Measurements from ENCODE around the gene DGKD.

DNA sequence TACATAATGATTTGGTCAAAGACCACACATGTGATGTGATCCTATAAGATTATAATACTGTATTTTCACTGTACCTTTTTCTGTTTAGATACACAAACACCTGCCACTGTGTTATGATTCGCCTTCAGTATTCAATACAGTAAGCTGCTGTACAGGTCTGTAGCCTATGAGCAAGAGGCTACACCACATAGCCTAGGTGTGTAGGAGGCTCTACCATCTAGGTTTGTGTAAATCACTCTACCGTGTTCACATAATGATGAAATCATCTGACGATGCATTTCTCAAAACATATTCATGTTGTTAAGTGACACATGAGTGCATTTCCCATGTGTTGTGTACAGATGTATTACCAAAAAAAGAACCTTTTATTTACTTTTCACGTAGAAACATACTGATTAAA, 137.8 kb downstream of the DGKD start:
- TF ChIP-seq, protein P1, sequence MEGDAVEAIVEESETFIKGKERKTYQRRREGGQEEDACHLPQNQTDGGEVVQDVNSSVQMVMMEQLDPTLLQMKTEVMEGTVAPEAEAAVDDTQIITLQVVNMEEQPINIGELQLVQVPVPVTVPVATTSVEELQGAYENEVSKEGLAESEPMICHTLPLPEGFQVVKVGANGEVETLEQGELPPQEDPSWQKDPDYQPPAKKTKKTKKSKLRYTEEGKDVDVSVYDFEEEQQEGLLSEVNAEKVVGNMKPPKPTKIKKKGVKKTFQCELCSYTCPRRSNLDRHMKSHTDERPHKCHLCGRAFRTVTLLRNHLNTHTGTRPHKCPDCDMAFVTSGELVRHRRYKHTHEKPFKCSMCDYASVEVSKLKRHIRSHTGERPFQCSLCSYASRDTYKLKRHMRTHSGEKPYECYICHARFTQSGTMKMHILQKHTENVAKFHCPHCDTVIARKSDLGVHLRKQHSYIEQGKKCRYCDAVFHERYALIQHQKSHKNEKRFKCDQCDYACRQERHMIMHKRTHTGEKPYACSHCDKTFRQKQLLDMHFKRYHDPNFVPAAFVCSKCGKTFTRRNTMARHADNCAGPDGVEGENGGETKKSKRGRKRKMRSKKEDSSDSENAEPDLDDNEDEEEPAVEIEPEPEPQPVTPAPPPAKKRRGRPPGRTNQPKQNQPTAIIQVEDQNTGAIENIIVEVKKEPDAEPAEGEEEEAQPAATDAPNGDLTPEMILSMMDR (IDR thresholded peaks at IDR 0.05; ENCODE audit: borderline replicate concordance, extremely low read depth, low read length, poor library complexity, severe bottlenecking), result no peak
- no peak for TF ChIP-seq EZH2 (IDR thresholded peaks at IDR 0.05; ENCODE audit: borderline replicate concordance, low read depth, low read length, severe bottlenecking)
